ENCODE results near the gene NLGN1. TPM values are rescaled to one million over a fixed set of nuclear protein-coding genes. Genes with fewer than 3 reads are reported as not detected.

Gene NLGN1
- total and polyA plus RNA-seq, 11 donors, result 1.8 to 27.6 (median 15.5) TPM

- Histone ChIP-seq H3K4me3 (no peak overlapping the region), H3K9me3 (no peaks in the 10 kb centered on the region), H3K27ac (no peak overlapping the region), H3K4me1 (no peaks in the 10 kb centered on the region), H3K36me3 (no peaks in the 10 kb centered on the region), H3K27me3 (no peaks in the 10 kb centered on the region)
- TF ChIP-seq CTCF (IDR thresholded peaks at IDR 0.05), result no peak
- no peak for TF ChIP-seq POLR2A (IDR thresholded peaks at IDR 0.05)
- no peak for ATAC-seq
- WGBS, 4 donors, result 86 to 96% (median 90%) methylated on average over 2 of the region's 2 CpGs
- intact Hi-C loops (cut with DNase I), result no loop called here
- DNase-seq, result no peak
These were observed 524.2 kb downstream of the NLGN1 start for GRCh38 chr3:173921732-173922131.

- intact Hi-C loops (cut with DNase I), result no loop called here
- Histone ChIP-seq H3K27me3 (no peaks in the 10 kb centered on the region), H3K9me3 (no peaks in the 10 kb centered on the region), H3K36me3 (no peaks in the 10 kb centered on the region), H3K4me3 (no peak overlapping the region), H3K4me1 (no peaks in the 10 kb centered on the region), H3K27ac (no peak overlapping the region)
- TF ChIP-seq CTCF (IDR thresholded peaks at IDR 0.05) (no peak), POLR2A (IDR thresholded peaks at IDR 0.05) (no peak)
- no peak for DNase-seq
- ATAC-seq, result no peak
- WGBS, 4 donors, result 80 to 84% (median 83%) methylated on average over 1 of the region's 1 CpG
These were observed 525.7 kb downstream of the NLGN1 start for GRCh38 chr3:173923204-173923603.

GRCh38 chr3:173930251-173930650 lies 532.7 kb downstream of the NLGN1 start:
- TF ChIP-seq POLR2A (IDR thresholded peaks at IDR 0.05) (no peak), CTCF (IDR thresholded peaks at IDR 0.05) (no peak)
- no peak overlapping the region for H3K4me3 ChIP-seq
- H3K4me1 ChIP-seq, result no peaks in the 10 kb centered on the region
- H3K27me3 ChIP-seq, result no peaks in the 10 kb centered on the region
- WGBS, 4 donors, result 79 to 88% (median 84%) methylated on average over 2 of the region's 2 CpGs
- no peaks in the 10 kb centered on the region for H3K36me3 ChIP-seq
- no peak overlapping the region for H3K27ac ChIP-seq
- DNase-seq (no peak), ATAC-seq (no peak)
- intact Hi-C loops (cut with DNase I), result no loop called here
- H3K9me3 ChIP-seq, result no peaks in the 10 kb centered on the region

GRCh38 chr3:173932624-173933023 lies 535.1 kb downstream of the NLGN1 start:
- H3K36me3 ChIP-seq, result no peaks in the 10 kb centered on the region
- no peak for DNase-seq
- peak in 2 of 4 donors; percentile 61 to 78 for ATAC-seq
- H3K4me3 ChIP-seq, result no peak overlapping the region
- H3K4me1 ChIP-seq, result no peaks in the 10 kb centered on the region
- intact Hi-C loops (cut with DNase I), result no loop called here
- TF ChIP-seq CTCF (IDR thresholded peaks at IDR 0.05) (no peak), POLR2A (IDR thresholded peaks at IDR 0.05) (no peak)
- no peaks in the 10 kb centered on the region for H3K27me3 ChIP-seq
- H3K27ac ChIP-seq, result no peak overlapping the region
- no peaks in the 10 kb centered on the region for H3K9me3 ChIP-seq

All from heart left ventricle (tissue), 16 donors.